ENCODE results near the gene MAP2K5.

Gene MAP2K5

GRCh38 chr15:67762610-67763368, 220.3 kb downstream of the MAP2K5 start:
- no peak for DNase-seq (ENCODE audit: low read depth)
- in situ Hi-C loops (cut with HindIII; ENCODE audit: low sequenced_read_pairs): no loop called here
- TF ChIP-seq, protein P1, sequence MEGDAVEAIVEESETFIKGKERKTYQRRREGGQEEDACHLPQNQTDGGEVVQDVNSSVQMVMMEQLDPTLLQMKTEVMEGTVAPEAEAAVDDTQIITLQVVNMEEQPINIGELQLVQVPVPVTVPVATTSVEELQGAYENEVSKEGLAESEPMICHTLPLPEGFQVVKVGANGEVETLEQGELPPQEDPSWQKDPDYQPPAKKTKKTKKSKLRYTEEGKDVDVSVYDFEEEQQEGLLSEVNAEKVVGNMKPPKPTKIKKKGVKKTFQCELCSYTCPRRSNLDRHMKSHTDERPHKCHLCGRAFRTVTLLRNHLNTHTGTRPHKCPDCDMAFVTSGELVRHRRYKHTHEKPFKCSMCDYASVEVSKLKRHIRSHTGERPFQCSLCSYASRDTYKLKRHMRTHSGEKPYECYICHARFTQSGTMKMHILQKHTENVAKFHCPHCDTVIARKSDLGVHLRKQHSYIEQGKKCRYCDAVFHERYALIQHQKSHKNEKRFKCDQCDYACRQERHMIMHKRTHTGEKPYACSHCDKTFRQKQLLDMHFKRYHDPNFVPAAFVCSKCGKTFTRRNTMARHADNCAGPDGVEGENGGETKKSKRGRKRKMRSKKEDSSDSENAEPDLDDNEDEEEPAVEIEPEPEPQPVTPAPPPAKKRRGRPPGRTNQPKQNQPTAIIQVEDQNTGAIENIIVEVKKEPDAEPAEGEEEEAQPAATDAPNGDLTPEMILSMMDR (IDR thresholded peaks at IDR 0.05; ENCODE audit: low read depth, low read length, missing control alignments): no peak
- no peak overlapping the region for H3K4me3 ChIP-seq (ENCODE audit: low read depth, low read length)

DNA sequence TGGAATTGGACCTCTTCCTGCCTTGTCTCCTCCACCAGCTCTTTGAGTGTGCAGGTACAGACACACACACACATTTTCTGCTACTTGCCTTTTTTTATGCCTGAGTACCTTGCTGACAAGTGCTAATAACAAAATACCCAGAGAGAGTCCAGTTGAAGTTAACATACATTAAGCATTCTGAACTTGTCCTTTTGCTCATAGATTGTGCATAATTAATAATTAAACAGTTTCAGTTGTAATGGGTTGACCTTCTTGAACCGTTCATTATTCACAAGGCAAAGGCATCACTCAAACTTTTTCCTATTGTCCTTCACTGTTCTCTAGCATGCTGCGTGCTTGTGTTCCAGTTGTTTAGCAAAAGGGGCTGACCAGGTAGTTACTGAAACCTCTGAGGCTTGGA, 223.2 kb downstream of the MAP2K5 start:
- DNase-seq (ENCODE audit: low read depth): no peak
- no peak overlapping the region for H3K4me3 ChIP-seq (ENCODE audit: low read depth, low read length)
- in situ Hi-C loops (cut with HindIII; ENCODE audit: low sequenced_read_pairs): no loop called here
- TF ChIP-seq, protein P1 (IDR thresholded peaks at IDR 0.05; ENCODE audit: low read depth, low read length, missing control alignments): no peak

- in situ Hi-C loops (cut with HindIII; ENCODE audit: low sequenced_read_pairs): no loop called here
- TF ChIP-seq, protein P1 (IDR thresholded peaks at IDR 0.05; ENCODE audit: low read depth, low read length, missing control alignments): no peak
- no peak for DNase-seq (ENCODE audit: low read depth)
- H3K4me3 ChIP-seq (ENCODE audit: low read depth, low read length): no peak overlapping the region
These were observed 224.5 kb downstream of the MAP2K5 start for GRCh38 chr15:67766968-67767367.

- no peak for DNase-seq (ENCODE audit: low read depth)
These were observed 225.9 kb downstream of the MAP2K5 start for GRCh38 chr15:67768313-67768977.

DNA sequence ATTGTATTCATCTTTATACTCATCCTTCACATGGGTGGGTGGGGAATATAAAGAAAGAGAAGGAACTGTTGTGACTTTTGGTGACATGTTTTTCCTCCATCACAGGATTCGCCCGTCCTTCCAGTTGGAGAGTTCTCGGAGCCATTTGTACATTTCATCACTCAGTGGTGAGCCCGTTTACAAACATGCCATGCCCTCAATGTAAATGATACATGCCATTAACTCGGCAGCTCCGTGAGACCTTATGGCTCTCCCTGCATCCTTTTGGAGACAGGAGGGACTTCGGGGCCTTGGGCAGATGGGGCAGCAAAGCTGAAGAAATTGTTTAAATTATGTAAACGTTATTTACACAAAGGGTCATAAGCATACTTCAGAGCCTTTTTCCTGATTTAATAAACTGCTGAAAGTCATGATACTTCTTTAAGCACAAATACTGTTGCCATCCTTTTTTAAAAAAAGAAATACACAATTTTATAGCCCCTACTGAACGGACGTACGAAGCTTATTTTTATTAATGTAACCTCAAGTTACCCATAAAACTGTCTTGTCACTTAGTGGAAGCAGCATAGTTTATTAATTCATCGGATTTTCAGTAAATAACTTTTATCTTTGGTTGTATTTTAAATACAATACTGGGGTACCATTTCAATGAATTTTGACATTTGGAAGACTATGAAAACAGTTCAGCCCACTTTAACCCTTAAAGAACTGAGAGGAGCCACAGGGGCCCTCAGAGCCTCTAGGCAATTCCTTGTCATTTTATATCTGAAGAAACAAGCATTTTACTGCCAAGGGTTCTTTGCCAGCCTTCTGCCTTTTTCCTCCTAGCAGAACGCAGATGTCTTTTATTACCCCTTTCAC, 227.2 kb downstream of the MAP2K5 start:
- TF ChIP-seq, protein P1 (IDR thresholded peaks at IDR 0.05; ENCODE audit: low read depth, low read length, missing control alignments): no peak
- no peak overlapping the region for H3K4me3 ChIP-seq (ENCODE audit: low read depth, low read length)
- in situ Hi-C loops (cut with HindIII; ENCODE audit: low sequenced_read_pairs): no loop called here
- DNase-seq (ENCODE audit: low read depth): no peak

More at GRCh38 chr15:67768313-67768977, 225.9 kb downstream of the MAP2K5 start:
- in situ Hi-C loops (cut with HindIII; ENCODE audit: low sequenced_read_pairs): no loop called here
- TF ChIP-seq, protein P1 (IDR thresholded peaks at IDR 0.05; ENCODE audit: low read depth, low read length, missing control alignments): no peak
- no peak overlapping the region for H3K4me3 ChIP-seq (ENCODE audit: low read depth, low read length)

GRCh38 chr15:67770358-67770628, 227.8 kb downstream of the MAP2K5 start:
- in situ Hi-C loops (cut with HindIII; ENCODE audit: low sequenced_read_pairs): no loop called here
- TF ChIP-seq, protein P1 (IDR thresholded peaks at IDR 0.05; ENCODE audit: low read depth, low read length, missing control alignments): no peak

More at GRCh38 chr15:67770358-67770628, 227.8 kb downstream of the MAP2K5 start:
- H3K4me3 ChIP-seq (ENCODE audit: low read depth, low read length): no peak overlapping the region
- DNase-seq (ENCODE audit: low read depth): no peak

All from astrocyte of the cerebellum (primary cell).